HG03520 (cell line): ENCODE measurements around the gene ZXDC.

ENCODE experiments used
- ATAC-seq: cut with Tn5 transposase; IDR thresholded peaks from one replicate; pipeline ENCODE4 v1.9.1; 2021; ENCODE audit warnings: mild to moderate bottlenecking, moderate library complexity; ENCODE audit not compliant: unreplicated experiment

Gene ZXDC

DNA sequence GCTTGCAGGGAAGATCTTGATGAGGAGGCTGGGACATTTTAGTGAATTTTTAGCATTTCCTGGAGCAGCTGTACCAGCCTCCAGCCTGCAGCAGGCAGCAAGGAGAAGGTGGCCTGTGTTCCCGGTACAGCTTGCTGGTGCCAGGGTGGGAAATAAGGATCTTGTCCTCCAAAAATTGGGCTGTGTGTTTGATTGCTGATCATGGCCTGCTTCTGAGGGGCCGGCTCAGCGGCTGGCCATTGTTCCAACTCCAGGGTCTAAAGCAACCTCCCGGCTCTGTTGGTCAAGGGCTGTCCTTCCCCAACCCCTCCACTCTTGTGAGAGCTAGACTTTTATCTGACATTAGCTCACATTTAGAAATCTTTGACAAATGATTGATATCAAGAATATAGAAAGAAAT lies 75.9 kb downstream of the ZXDC start:
- no peak for ATAC-seq

GRCh38 chr3:126399351-126399735 lies 76.3 kb downstream of the ZXDC start:
- no peak for ATAC-seq

GRCh38 chr3:126398423-126399350 lies 77.0 kb downstream of the ZXDC start:
- no peak for ATAC-seq

GRCh38 chr3:126397610-126398422 lies 77.9 kb downstream of the ZXDC start:
- no peak for ATAC-seq

- no peak for ATAC-seq
These were observed 79.2 kb downstream of the ZXDC start for GRCh38 chr3:126396536-126396935.

DNA sequence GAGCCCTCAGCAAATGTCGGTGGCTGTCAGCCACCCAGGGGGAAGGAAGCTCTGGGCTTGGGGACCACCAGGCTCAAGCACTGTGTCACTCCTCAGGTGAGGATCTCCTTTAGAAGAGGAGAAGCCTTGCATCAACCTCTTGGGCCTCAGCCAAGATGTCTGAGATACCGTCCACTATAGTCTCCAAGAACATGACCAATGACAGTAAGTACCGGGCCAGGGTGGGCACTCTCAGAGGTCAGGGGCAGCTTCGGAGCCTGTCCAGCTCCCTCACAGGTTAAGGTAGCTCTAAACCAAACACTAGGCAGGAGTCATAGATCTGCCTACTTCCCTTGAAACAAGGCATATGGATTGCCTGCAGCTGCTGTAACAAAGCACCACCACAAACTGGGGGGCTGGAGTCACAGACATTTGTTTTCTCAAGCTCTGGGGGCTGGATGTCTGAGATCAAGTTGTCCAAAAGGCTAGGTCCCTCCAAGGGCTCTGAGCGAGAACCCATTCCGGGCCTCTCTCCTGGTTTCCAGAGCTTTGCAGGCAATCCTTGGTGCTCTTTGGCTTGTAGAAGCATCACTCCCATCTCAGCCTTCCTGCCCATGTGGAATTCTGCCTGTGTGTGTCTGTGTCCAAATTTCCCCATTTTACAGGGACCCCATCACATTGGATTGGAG lies 79.7 kb downstream of the ZXDC start:
- ATAC-seq = no peak

- ATAC-seq = no peak
These were observed 80.7 kb downstream of the ZXDC start for GRCh38 chr3:126394977-126395321.

DNA sequence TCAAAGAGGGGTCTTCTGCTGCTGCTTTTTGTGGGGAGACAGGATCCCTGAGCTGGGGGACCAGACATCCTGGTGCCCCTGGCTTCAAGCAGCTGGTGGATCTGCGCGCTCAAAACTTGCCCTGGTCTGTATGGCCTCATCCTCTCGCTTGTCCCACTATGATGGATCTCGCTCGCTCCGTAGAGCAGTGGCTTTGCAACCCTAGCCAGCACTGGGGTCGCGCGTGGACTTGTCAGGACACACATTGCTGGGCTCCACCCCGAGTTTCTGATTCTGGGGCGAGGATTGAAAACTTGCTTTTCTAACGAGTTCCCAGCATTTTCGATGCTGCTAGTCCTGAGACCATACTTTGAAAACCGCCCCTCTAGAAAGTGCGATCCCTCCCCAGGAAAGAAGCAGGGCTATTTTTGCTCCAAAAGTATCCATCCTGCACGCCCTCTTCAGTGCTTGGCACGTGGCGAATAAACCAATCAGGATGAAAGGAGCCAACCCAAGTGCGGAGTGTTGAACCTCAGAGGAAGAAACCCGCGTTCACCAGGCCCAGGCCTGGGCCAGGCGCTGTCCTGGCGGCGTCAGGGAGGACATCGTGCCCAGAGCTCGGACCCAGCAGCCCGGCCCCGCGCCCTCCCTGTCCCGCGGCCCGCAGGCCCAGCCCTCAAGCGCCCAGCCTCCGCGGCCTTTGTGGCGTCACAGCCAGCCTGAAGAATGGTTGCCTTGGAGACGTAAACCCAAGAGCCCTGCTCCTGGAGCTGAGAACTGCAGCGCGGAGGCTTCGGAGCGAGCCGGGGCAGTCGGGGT lies 81.3 kb downstream of the ZXDC start, which contains the start of gene CFAP100:
Gene CFAP100 (plus strand): TSS at position 731 of the 798 bp plus-strand sequence. CDS start 1,092 bp downstream, outside the sequence.
- no peak for ATAC-seq

DNA sequence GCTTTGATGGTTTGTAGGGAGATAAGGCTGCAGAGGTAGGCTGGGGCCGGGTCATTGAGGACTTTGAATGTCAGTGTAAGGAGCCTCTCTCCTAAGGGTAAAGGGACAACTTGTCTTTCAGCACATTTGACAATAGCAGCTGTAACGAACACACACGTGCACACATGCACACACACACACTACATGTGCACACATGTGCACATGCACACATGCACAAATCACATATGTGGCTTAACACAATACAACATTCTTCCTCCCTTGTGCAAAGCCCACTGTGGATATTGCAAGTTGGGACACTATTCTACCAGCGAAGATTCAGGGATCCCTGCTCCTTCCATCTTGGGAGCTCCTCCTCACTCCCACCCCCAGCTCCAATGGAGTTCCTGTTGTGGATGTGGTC lies 82.1 kb downstream of the ZXDC start:
- no peak for ATAC-seq

DNA sequence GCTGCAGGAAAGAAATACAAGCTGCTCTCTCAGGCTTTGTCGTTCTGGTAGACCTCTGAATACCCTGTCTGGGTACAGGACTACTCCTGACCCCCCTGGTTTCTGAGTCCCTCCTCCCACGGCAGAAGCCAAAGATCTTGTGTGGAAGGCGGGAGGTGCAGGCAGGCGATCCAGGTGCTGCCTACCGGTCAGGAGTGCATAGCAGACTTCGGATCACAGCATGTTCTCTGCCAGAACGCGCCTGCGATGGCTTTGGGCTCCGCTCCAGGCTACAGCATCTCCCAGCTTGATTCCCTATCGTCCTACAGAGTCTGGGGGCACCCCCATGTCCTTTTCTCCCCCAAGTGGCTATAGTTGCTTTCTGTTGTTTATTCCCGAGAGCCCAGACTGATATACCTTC lies 83.4 kb downstream of the ZXDC start:
- ATAC-seq = no peak

- no peak for ATAC-seq
These were observed 84.1 kb downstream of the ZXDC start for GRCh38 chr3:126391631-126392030.

DNA sequence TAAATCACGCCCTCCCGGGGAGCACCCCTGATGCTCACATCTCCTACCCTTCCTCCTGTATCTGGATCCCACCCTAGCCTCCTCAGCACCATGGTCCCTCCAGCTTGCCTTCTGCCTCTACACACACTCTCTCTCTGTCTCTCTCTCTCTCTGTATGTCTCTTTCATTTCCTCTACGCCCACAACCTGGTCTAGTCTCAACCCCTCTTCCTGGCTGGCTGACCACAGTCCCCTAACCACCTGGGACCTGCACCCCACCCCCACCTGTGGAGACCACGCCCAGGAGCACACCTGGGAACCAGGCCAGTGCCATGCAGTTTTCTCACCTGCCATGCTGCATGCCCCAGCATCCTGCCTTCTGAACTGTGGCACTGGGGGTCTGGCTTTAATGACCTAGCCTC lies 84.9 kb downstream of the ZXDC start:
- ATAC-seq = no peak

- no peak for ATAC-seq
These were observed 85.5 kb downstream of the ZXDC start for GRCh38 chr3:126390201-126390600.

- ATAC-seq = no peak
These were observed 85.9 kb downstream of the ZXDC start for GRCh38 chr3:126389794-126390146.

DNA sequence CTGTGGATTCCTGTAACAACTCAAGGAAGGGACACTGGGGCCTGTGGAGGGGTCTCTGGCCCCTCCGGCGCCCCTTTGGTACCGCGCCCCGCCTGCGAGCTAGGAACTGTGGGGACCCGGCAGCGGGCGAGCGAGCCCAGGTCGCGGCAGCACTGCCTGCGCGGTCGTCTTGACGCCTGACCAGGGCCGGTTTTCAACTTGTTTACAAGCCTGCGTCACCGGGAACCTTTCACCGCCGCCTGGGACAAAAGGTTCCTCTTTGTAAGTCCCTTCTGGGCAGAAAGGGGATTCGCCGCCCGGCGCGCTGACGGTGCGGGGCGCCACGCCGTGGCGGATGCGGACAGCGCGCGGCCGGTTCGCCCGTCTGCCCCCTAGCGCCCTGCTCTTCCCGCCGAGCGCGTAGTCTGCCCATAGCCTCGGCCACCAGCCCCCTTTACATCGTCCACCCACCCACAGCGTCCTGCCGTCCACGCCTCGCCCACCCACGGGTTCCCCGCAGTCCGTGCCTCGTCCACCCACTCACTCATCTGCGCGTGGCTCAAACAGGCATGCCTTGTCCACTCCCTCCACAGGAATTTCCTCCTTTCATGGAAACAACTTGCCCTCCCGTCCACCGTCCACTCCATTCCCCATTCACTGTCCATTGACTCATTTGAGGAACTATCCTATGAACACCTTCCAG lies 86.4 kb downstream of the ZXDC start:
- no peak for ATAC-seq
